Gastrocnemius medialis (tissue), 4 donors: Measurements from ENCODE around the gene SHISA6.

Source experiments
- CTCF ChIP-seq, 5 experiments: fragments of 450-650 bp in 3 of 5; fragments of 200-600 bp in 2 of 5; sonication (generic) in 2 of 5; IDR thresholded peaks in 4 of 5; conservative IDR thresholded peaks in 1 of 5; 1 replicate in 4 of 5; 2 replicates in 1 of 5; pipeline ENCODE4 v1.5.1; 2016 to 2019; ENCODE audit warnings: antibody characterized with exemption in 5 of 5, mild to moderate bottlenecking in 3 of 5, moderate library complexity in 3 of 5
- POLR2A ChIP-seq, 2 donors: fragments of 450-650 bp; IDR thresholded peaks; one replicate each; pipeline ENCODE4 v1.6.1; 2017; ENCODE audit warnings: antibody characterized with exemption in 2 of 2, mild to moderate bottlenecking in 2 of 2, moderate library complexity in 2 of 2

- TF ChIP-seq CTCF (IDR thresholded peaks at IDR 0.05 in 4 of 5, conservative IDR thresholded peaks at IDR 0.05 in 1 of 5): no peak
- no peak for TF ChIP-seq POLR2A (IDR thresholded peaks at IDR 0.05)
These were observed 85.5 kb downstream of the SHISA6 start for GRCh38 chr17:11326492-11326891.
